B cell (primary cell): ENCODE data around the gene BCAR3. TPM values are rescaled to one million over a fixed set of nuclear protein-coding genes. Genes with fewer than 3 reads are reported as not detected.

Experiments
- ATAC-seq: fragments of 200-7000 bp; cut with Tn5 transposase; one replicate; pipeline ENCODE4 v1.10.0; 2021; ENCODE audit warnings: low read depth, mild to moderate bottlenecking, moderate number of reproducible peaks, moderate library complexity
- CTCF ChIA-PET: fragments of 350-600 bp; sonication (Branson Sonifier 250); formaldehyde crosslinking; loops from one replicate; lab custom pipeline; 2021; ENCODE audit warnings: antibody characterized with exemption, inconsistent platforms; lab: Charles Lee
- POLR2A ChIA-PET: fragments of 350-600 bp; sonication (Branson Sonifier 250); formaldehyde crosslinking; loops from one replicate; lab custom pipeline; 2021; ENCODE audit warnings: antibody characterized with exemption; lab: Charles Lee
- DNase-seq: peaks from one replicate; pipeline ENCODE4 v3.0.0; 2013
- H2AFZ ChIP-seq: 2 replicates; pipeline ENCODE4 v1.6.1; 2012; ENCODE audit warnings: mild to moderate bottlenecking, low read depth, low read length; ENCODE audit not compliant: insufficient read depth, poor library complexity, severe bottlenecking
- H3K27ac ChIP-seq, 2 donors: 1 replicate in 1 of 2; 2 replicates in 1 of 2; pipeline ENCODE4 v1.5.1; 2012 to 2013; ENCODE audit warnings: low read length in 2 of 2, mild to moderate bottlenecking in 2 of 2, moderate library complexity in 1 of 2
- H3K27me3 ChIP-seq, 4 experiments: fragments of 200-600 bp in 1 of 4; sonication (generic) in 1 of 4; replicated peaks in 1 of 4; 1 replicate in 2 of 4; 2 replicates in 2 of 4; pipeline versions ENCODE4 v1.6.1 to v1.7.0; 2013 to 2016; ENCODE audit warnings: low read length in 3 of 4, mild to moderate bottlenecking in 2 of 4, mixed read lengths in 1 of 4, moderate library complexity in 1 of 4; ENCODE audit not compliant: insufficient read depth in 4 of 4, control insufficient read depth in 3 of 4; ENCODE audit errors: control extremely low read depth in 1 of 4
- H3K36me3 ChIP-seq, 2 experiments: replicated peaks in 1 of 2; 1 replicate in 1 of 2; 2 replicates in 1 of 2; pipeline versions ENCODE4 v1.6.1 to v1.7.1; 2013; ENCODE audit warnings: low read length in 1 of 2; ENCODE audit not compliant: insufficient read depth in 2 of 2, control insufficient read depth in 1 of 2; ENCODE audit errors: control extremely low read depth in 1 of 2, extremely low read depth in 1 of 2
- H3K4me1 ChIP-seq, 2 donors: fragments of 200-600 bp in 1 of 2; sonication (generic) in 1 of 2; 1 replicate in 1 of 2; 2 replicates in 1 of 2; pipeline versions ENCODE4 v1.5.1 to v1.6.1; 2013 to 2017; ENCODE audit warnings: low read length in 2 of 2; ENCODE audit not compliant: control insufficient read depth in 2 of 2, insufficient read depth in 2 of 2
- H3K4me2 ChIP-seq: replicated peaks from 2 replicates; pipeline ENCODE3; 2012; ENCODE audit warnings: mild to moderate bottlenecking, low read depth, low read length; ENCODE audit not compliant: poor library complexity, severe bottlenecking
- H3K4me3 ChIP-seq, 5 experiments: fragments of 200-600 bp in 1 of 5; sonication (generic) in 1 of 5; 1 replicate in 3 of 5; 2 replicates in 2 of 5; pipeline versions ENCODE4 v1.5.1 to v1.7.0; 2011 to 2016; ENCODE audit warnings: low read length in 4 of 5, mild to moderate bottlenecking in 4 of 5, low read depth in 2 of 5, control low read depth in 1 of 5, moderate library complexity in 1 of 5; ENCODE audit not compliant: insufficient read depth in 1 of 5; ENCODE audit errors: control extremely low read depth in 1 of 5, extremely low read depth in 1 of 5
- H3K79me2 ChIP-seq: fragments of 200-600 bp; sonication (generic); one replicate; pipeline ENCODE4 v1.6.0; 2016; ENCODE audit warnings: low read length; ENCODE audit not compliant: control insufficient read depth, insufficient read depth
- H3K9ac ChIP-seq: fragments of 200-600 bp; sonication (generic); 2 replicates; pipeline ENCODE4 v1.6.1; 2017; ENCODE audit warnings: mild to moderate bottlenecking, low read length, moderate library complexity
- H3K9me3 ChIP-seq, 3 donors: one replicate each; pipeline versions ENCODE4 v1.6.1 to v1.7.1; 2013; ENCODE audit warnings: low read length in 2 of 3; ENCODE audit not compliant: control insufficient read depth in 2 of 3, insufficient read depth in 1 of 3; ENCODE audit errors: control extremely low read depth in 1 of 3
- H4K20me1 ChIP-seq: 2 replicates; pipeline ENCODE4 v1.6.0; 2012; ENCODE audit warnings: mild to moderate bottlenecking, low read length; ENCODE audit not compliant: insufficient read depth, control insufficient read depth, poor library complexity, severe bottlenecking
- H3K27ac Mint-ChIP-seq: one replicate; pipeline ENCODE4 v1.8.0; 2021; ENCODE audit warnings: mixed read lengths
- H3K27me3 Mint-ChIP-seq: one replicate; pipeline ENCODE4 v1.8.0; 2021; ENCODE audit warnings: mixed read lengths
- H3K4me1 Mint-ChIP-seq: one replicate; pipeline ENCODE4 v1.8.0; 2021; ENCODE audit warnings: mixed read lengths
- H3K4me3 Mint-ChIP-seq: one replicate; pipeline ENCODE4 v1.8.0; 2021; ENCODE audit warnings: mixed read lengths
- H3K9me3 Mint-ChIP-seq: one replicate; pipeline ENCODE4 v1.8.0; 2022; ENCODE audit warnings: mixed read lengths; ENCODE audit not compliant: insufficient read depth
- CTCF ChIP-seq: fragments of 200-600 bp; IDR thresholded peaks from one replicate; pipeline ENCODE4 v1.8.0; 2022; ENCODE audit warnings: antibody characterized with exemption, mild to moderate bottlenecking
- EZH2 ChIP-seq: IDR thresholded peaks from 2 replicates; pipeline ENCODE4 v1.6.1; 2012; ENCODE audit warnings: borderline replicate concordance, low read depth, mild to moderate bottlenecking, moderate library complexity, low read length; ENCODE audit not compliant: insufficient read depth, poor library complexity, severe bottlenecking
- WGBS: methylation state at CpG from one replicate; pipeline ENCODE4 v1.1.5; 2013; ENCODE audit warnings: missing lambda C conversion rate; ENCODE audit not compliant: insufficient coverage; 5-methylcytosine and 5-hydroxymethylcytosine counted together
- intact Hi-C: fragments of 100-400 bp; cut with micrococcal nuclease; formaldehyde crosslinking; loops from one replicate; pipeline ENCODE4 v1.10.0; 2022
- polyA plus RNA-seq: library from polyadenylated mRNA; depleted of rRNA; stranded (reverse); fragments of >200 nt; gene quantifications from 2 replicates; pipeline ENCODE4 v1.2.3, GENCODE V29; 2012
- total RNA-seq, 2 donors: library from RNA; stranded (reverse); fragments of 120-200 nt in 1 of 2; gene quantifications; 1 replicate in 1 of 2; 2 replicates in 1 of 2; pipeline versions ENCODE4 v1.2.3 to v1.2.4, GENCODE V29; 2013 to 2022

BCAR3 gene
- total and polyA plus RNA-seq, 2 donors (not counting 1 experiment from before 2014, with no cell fraction given): 6.7 to 13.0 TPM

GRCh38 chr1:93519199-93519829 lies 162.3 kb downstream of the BCAR3 start:
- Mint-ChIP-seq H3K27me3 (no peaks in the 10 kb centered on the region), H3K9me3 (no peaks in the 10 kb centered on the region)

GRCh38 chr1:93518516-93518915 lies 163.1 kb downstream of the BCAR3 start:
- Mint-ChIP-seq H3K9me3 (no peaks in the 10 kb centered on the region), H3K27ac (no peak overlapping the region), H3K4me3 (no peak overlapping the region), H3K27me3 (no peaks in the 10 kb centered on the region), H3K4me1 (no peaks in the 10 kb centered on the region)
- no peaks in the 10 kb centered on the region for H3K79me2 ChIP-seq
- intact Hi-C loops: no loop called here
- TF ChIP-seq CTCF (no peak), EZH2 (no peak)
- H3K9ac ChIP-seq: no peak overlapping the region
- DNase-seq (no peak), ATAC-seq (no peak)
- no peaks in the 10 kb centered on the region for H3K36me3 ChIP-seq
- no peak overlapping the region for H3K4me2 ChIP-seq
- ChIA-PET POLR2A (no interaction called here), CTCF (no interaction called here)
- no peaks in the 10 kb centered on the region for H4K20me1 ChIP-seq
- no peaks in the 10 kb centered on the region for H3K27me3 ChIP-seq
- no peak overlapping the region for H2AFZ ChIP-seq
- no peaks in the 10 kb centered on the region for H3K4me1 ChIP-seq
- H3K4me3 ChIP-seq: no peak overlapping the region
- H3K27ac ChIP-seq: no peak overlapping the region
- no peaks in the 10 kb centered on the region for H3K9me3 ChIP-seq

More at GRCh38 chr1:93519199-93519829, 162.3 kb downstream of the BCAR3 start:
- ChIA-PET POLR2A (no interaction called here), CTCF (no interaction called here)
- H3K36me3 ChIP-seq: no peaks in the 10 kb centered on the region
- H3K4me2 ChIP-seq: no peak overlapping the region
- DNase-seq: no peak
- 100% methylated on average over 1 of the region's 3 CpGs for WGBS
- H3K4me3 Mint-ChIP-seq: no peak overlapping the region
- H3K4me1 Mint-ChIP-seq: no peaks in the 10 kb centered on the region
- no peaks in the 10 kb centered on the region for H3K9me3 ChIP-seq
- H4K20me1 ChIP-seq: no peaks in the 10 kb centered on the region
- intact Hi-C loops: no loop called here
- ATAC-seq: no peak
- H3K27me3 ChIP-seq: no peaks in the 10 kb centered on the region
- H3K27ac Mint-ChIP-seq: no peak overlapping the region
- no peaks in the 10 kb centered on the region for H3K4me1 ChIP-seq
- no peak overlapping the region for H3K4me3 ChIP-seq
- H2AFZ ChIP-seq: no peak overlapping the region
- H3K79me2 ChIP-seq: no peaks in the 10 kb centered on the region
- no peak overlapping the region for H3K27ac ChIP-seq
- no peak overlapping the region for H3K9ac ChIP-seq
- TF ChIP-seq CTCF: no peak
- TF ChIP-seq EZH2: no peak
